ENCODE results near the gene C4A. TPM values are rescaled to one million over a fixed set of nuclear protein-coding genes. Genes with fewer than 3 reads are reported as not detected.

Gene C4A
- total and polyA plus RNA-seq, 2 of the 13 experiments (the other 11 are each of a cell fraction or from before 2014, with no cell fraction given): 165 to 478 TPM

- TF ChIP-seq UBTF (CRISPR knock-in tag; IDR thresholded peaks at IDR 0.05): 0 out of 2 replicates have a peak, but pooled peaks have one; percentile 1
- TF ChIP-seq ZFP1 (CRISPR knock-in tag; IDR thresholded peaks at IDR 0.05): no peak
- TF ChIP-seq TEAD2 (CRISPR knock-in tag; IDR thresholded peaks at IDR 0.05): no peak
- no peak for TF ChIP-seq ZEB1 (IDR thresholded peaks at IDR 0.05; ENCODE audit: insufficient replicate concordance, low read depth)
- no peak for TF ChIP-seq ZNF710 (CRISPR knock-in tag; IDR thresholded peaks at IDR 0.05; ENCODE audit: borderline replicate concordance)
- no peak for TF ChIP-seq AGO1 (IDR thresholded peaks at IDR 0.05; ENCODE audit: low read depth, low read length, poor library complexity, severe bottlenecking)
- TF ChIP-seq JARID2 (CRISPR knock-in tag; IDR thresholded peaks at IDR 0.05; ENCODE audit: insufficient replicate concordance): no peak
- TF ChIP-seq TBX2 (CRISPR knock-in tag; IDR thresholded peaks at IDR 0.05; ENCODE audit: borderline replicate concordance): no peak; the same call in 1 of the 2 replicates
- no peak for TF ChIP-seq U2AF2 (IDR thresholded peaks at IDR 0.05; ENCODE audit: low read depth, low read length)
- peak; percentile 80 for TF ChIP-seq ZNF574 (CRISPR knock-in tag; IDR thresholded peaks at IDR 0.05)
- TF ChIP-seq ZKSCAN5 (CRISPR knock-in tag; IDR thresholded peaks at IDR 0.05): no peak
- TF ChIP-seq ZNF12 (CRISPR knock-in tag; IDR thresholded peaks at IDR 0.05): no peak
- no peak for TF ChIP-seq ZNF598 (CRISPR knock-in tag; IDR thresholded peaks at IDR 0.05; ENCODE audit: borderline replicate concordance)
- TF ChIP-seq SOX6 (IDR thresholded peaks at IDR 0.05): no peak
- no peak for TF ChIP-seq SOX6 (CRISPR knock-in tag; IDR thresholded peaks at IDR 0.05)
- no peak for TF ChIP-seq KAT7 (CRISPR knock-in tag; IDR thresholded peaks at IDR 0.05; ENCODE audit: borderline replicate concordance)
- TF ChIP-seq ZNF263 (CRISPR knock-in tag; IDR thresholded peaks at IDR 0.05): 0 out of 2 replicates have a peak, but pooled peaks have one; percentile 3
- peak; percentile 50 for TF ChIP-seq SAP130 (CRISPR knock-in tag; IDR thresholded peaks at IDR 0.05; ENCODE audit: low read depth)
- TF ChIP-seq THRA (CRISPR knock-in tag; IDR thresholded peaks at IDR 0.05; ENCODE audit: borderline replicate concordance): 0 out of 2 replicates have a peak, but pooled peaks have one; percentile 16
- no peak for TF ChIP-seq ZNF121 (CRISPR knock-in tag; IDR thresholded peaks at IDR 0.05)
These were observed 29.6 kb upstream of the C4A start (continued) for GRCh38 chr6:31952140-31952805.

Measured in HepG2 (cell line).